HEK293 (cell line): ENCODE data around the gene TRIM65.

ENCODE experiments used
- CTCF ChIP-seq: fragments of 450-650 bp; formaldehyde crosslinking; IDR thresholded peaks from 2 replicates; pipeline ENCODE4 v1.5.1; 2016; ENCODE audit warnings: missing biosample characterization, missing genetic modification characterization
- ELK4 ChIP-seq: IDR thresholded peaks from 2 replicates; pipeline ENCODE4 v1.6.1; 2011; ENCODE audit warnings: mild to moderate bottlenecking, low read depth, low read length, borderline replicate concordance
- GLI2 ChIP-seq: fragments of 450-650 bp; formaldehyde crosslinking; IDR thresholded peaks from 2 replicates; pipeline ENCODE4; 2017; ENCODE audit warnings: missing biosample characterization, missing genetic modification characterization, low read depth, borderline replicate concordance
- KLF1 ChIP-seq: fragments of 450-650 bp; formaldehyde crosslinking; IDR thresholded peaks from 2 replicates; pipeline ENCODE4 v1.5.1; 2016; ENCODE audit warnings: missing biosample characterization, missing genetic modification characterization
- REST ChIP-seq: fragments of 450-650 bp; formaldehyde crosslinking; IDR thresholded peaks from 2 replicates; pipeline ENCODE4 v1.5.1; 2016; ENCODE audit warnings: missing biosample characterization, missing genetic modification characterization
- SETDB1 ChIP-seq: IDR thresholded peaks from one replicate; pipeline ENCODE4 v1.6.1; 2017; ENCODE audit warnings: mild to moderate bottlenecking, low read length, moderate library complexity, mixed read lengths; ENCODE audit not compliant: insufficient read length
- YY1 ChIP-seq: fragments of 450-650 bp; formaldehyde crosslinking; IDR thresholded peaks from 2 replicates; pipeline ENCODE4 v1.5.1; 2018; ENCODE audit warnings: missing biosample characterization, missing genetic modification characterization
- ZNF138 ChIP-seq: fragments of 450-650 bp; formaldehyde crosslinking; IDR thresholded peaks from 2 replicates; pipeline ENCODE4 v1.5.1; 2016; ENCODE audit warnings: missing biosample characterization, missing genetic modification characterization, borderline replicate concordance
- ZNF140 ChIP-seq: fragments of 450-650 bp; formaldehyde crosslinking; IDR thresholded peaks from 2 replicates; pipeline ENCODE4 v1.5.1; 2016; ENCODE audit warnings: missing biosample characterization, missing genetic modification characterization
- ZNF23 ChIP-seq: fragments of 450-650 bp; formaldehyde crosslinking; IDR thresholded peaks from 2 replicates; pipeline ENCODE4 v1.5.1; 2016; ENCODE audit warnings: missing biosample characterization, missing genetic modification characterization, borderline replicate concordance
- ZNF362 ChIP-seq: fragments of 450-650 bp; formaldehyde crosslinking; IDR thresholded peaks from 2 replicates; pipeline ENCODE4 v1.5.1; 2016; ENCODE audit warnings: missing biosample characterization, missing genetic modification characterization
- ZNF639 ChIP-seq: fragments of 450-650 bp; formaldehyde crosslinking; IDR thresholded peaks from 2 replicates; pipeline ENCODE4 v1.5.1; 2016; ENCODE audit warnings: missing biosample characterization, missing genetic modification characterization
- ZNF645 ChIP-seq: fragments of 450-650 bp; formaldehyde crosslinking; IDR thresholded peaks from 2 replicates; pipeline ENCODE4; 2016; ENCODE audit warnings: missing biosample characterization, missing genetic modification characterization
- ZSCAN30 ChIP-seq: fragments of 450-650 bp; IDR thresholded peaks from 2 replicates; pipeline ENCODE4 v1.5.1; 2018; ENCODE audit warnings: missing biosample characterization, mild to moderate bottlenecking, missing genetic modification characterization, moderate library complexity

GRCh38 chr17:75925912-75926311 lies 29.2 kb upstream of the TRIM65 start:
- TF ChIP-seq ZNF639 (tag by site-specific recombination) (no peak), REST (tag by site-specific recombination) (no peak), ZNF140 (tag by site-specific recombination) (no peak), ZNF645 (no peak), CTCF (tag by site-specific recombination) (no peak), ZSCAN30 (tag by site-specific recombination) (no peak), ZNF138 (tag by site-specific recombination) (no peak), KLF1 (tag by site-specific recombination) (no peak), ZNF23 (tag by site-specific recombination) (no peak), SETDB1 (no peak), YY1 (tag by site-specific recombination) (no peak), ELK4 (no peak), GLI2 (tag by site-specific recombination) (no peak), ZNF362 (tag by site-specific recombination) (no peak)
